Astrocyte of the cerebellum (primary cell): ENCODE results near the gene CSGALNACT2.
A peak's percentile ranks its signal among the peaks of the same experiment; 100 is the strongest.

Source experiments
- DNase-seq: peaks from one replicate; pipeline ENCODE4 v3.0.0-alpha.2; 2011; ENCODE audit warnings: low read depth
- H3K4me3 ChIP-seq: 2 replicates; pipeline ENCODE4 v1.5.1; 2011; ENCODE audit warnings: mild to moderate bottlenecking, low read depth, low read length, moderate library complexity
- CTCF ChIP-seq: IDR thresholded peaks from 2 replicates; pipeline ENCODE4 v1.5.1; 2012; ENCODE audit warnings: low read length, low read depth, moderate library complexity, mild to moderate bottlenecking; ENCODE audit errors: missing control alignments
- in situ Hi-C: cut with HindIII; loops from 2 replicates; pipeline ENCODE4 v1.10.0; 2017; ENCODE audit warnings: low sequenced_read_pairs

Gene CSGALNACT2

GRCh38 chr10:43128958-43129706 is 9.1 kb upstream of the CSGALNACT2 start:
- no peak overlapping the region for H3K4me3 ChIP-seq
- TF ChIP-seq CTCF: no peak
- in situ Hi-C loops: no loop called here
- DNase-seq: peak; percentile 87

DNA sequence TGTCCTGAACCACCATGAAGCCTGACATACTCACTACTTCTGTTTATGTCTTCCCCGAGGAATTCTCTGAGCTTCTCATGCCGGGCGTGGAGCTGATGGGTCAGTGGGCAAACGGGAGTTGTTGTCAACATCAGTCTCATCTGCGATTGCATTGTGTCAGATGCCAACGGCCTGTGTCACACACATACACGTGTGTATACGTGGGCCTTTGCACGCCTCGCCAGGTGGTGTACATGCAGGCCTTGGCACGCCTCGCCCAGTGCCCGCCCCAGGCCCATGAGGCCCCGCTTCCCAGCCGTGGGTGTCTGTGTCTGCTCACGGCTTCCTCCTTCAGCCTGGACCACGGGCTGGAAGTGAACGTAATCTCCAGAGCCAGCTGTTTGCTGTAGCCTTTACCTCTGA is 7.5 kb upstream of the CSGALNACT2 start:
- no peak for TF ChIP-seq CTCF
- in situ Hi-C loops: no loop called here
- DNase-seq: no peak
- H3K4me3 ChIP-seq: no peak overlapping the region

DNA sequence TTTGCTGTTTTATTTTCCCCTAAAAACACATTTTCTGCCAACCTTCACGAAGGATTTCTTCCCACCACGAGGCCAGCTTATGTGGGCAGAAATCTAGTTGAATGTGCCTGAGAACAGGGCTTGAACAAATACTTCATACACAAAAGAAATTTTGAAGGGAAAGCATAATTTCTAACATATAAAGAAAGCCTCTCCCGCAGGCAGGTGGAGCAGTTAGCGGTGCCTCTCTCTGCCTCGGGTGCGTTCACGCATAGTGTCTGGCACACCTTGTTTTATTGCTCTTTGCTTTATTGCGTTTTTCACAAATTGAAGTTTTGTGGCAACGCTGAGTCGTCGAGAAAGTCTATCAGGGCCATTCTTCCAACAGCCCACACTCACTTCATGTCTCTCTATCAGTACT is 7.0 kb upstream of the CSGALNACT2 start:
- no peak for DNase-seq
- H3K4me3 ChIP-seq: no peak overlapping the region
- TF ChIP-seq CTCF: no peak
- in situ Hi-C loops: no loop called here

DNA sequence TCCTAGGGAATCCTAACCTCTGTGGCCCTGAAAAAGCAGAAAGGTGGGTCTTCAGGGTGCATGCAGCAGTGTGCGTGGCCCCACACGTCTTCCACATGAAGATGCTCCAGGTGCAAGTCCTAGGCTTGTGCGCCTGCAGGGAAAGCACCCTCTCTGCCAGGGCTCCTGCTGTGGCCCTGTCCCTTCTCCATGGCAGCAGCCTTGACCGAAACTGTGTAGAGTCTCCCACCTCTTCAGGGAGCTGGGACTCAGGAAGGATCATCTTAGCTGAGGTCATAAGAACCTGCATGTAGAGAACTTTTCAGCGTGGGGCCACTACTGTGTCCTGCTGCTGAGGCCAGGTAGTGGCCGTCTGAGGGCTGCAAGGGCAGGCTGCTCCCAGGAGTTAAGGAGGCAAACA is 6.3 kb upstream of the CSGALNACT2 start:
- no peak for DNase-seq
- TF ChIP-seq CTCF: no peak

GRCh38 chr10:43132867-43133787 is 5.1 kb upstream of the CSGALNACT2 start:
- in situ Hi-C loops: no loop called here

More for the DNA sequence above, 6.3 kb upstream of the CSGALNACT2 start:
- in situ Hi-C loops: no loop called here
- no peak overlapping the region for H3K4me3 ChIP-seq

More at GRCh38 chr10:43132867-43133787, 5.1 kb upstream of the CSGALNACT2 start:
- TF ChIP-seq CTCF: no peak
- H3K4me3 ChIP-seq: no peak overlapping the region
- DNase-seq: no peak
